ENCODE data around the gene BMPR1B. TPM values are rescaled to one million over a fixed set of nuclear protein-coding genes. Genes with fewer than 3 reads are reported as not detected.

BMPR1B gene
- total RNA-seq, 2 donors from 2014 or later, result 0.10 to 0.24 TPM

GRCh38 chr4:95020521-95020920, 262.8 kb downstream of the BMPR1B start:
- Histone ChIP-seq H3K27ac (no peak overlapping the region), H3K27me3 (no peaks in the 10 kb centered on the region), H3K36me3 (no peaks in the 10 kb centered on the region), H3K4me1 (no peaks in the 10 kb centered on the region), H3K9me3 (no peaks in the 10 kb centered on the region), H3K9ac (ENCODE audit: low read depth in 2 of 2, low read length in 2 of 2) (no peak overlapping the region), H3K4me3 (no peak overlapping the region)
- DNase-seq, result no peak
- intact Hi-C loops (cut with DNase I), result no loop called here
- TF ChIP-seq, protein P1, sequence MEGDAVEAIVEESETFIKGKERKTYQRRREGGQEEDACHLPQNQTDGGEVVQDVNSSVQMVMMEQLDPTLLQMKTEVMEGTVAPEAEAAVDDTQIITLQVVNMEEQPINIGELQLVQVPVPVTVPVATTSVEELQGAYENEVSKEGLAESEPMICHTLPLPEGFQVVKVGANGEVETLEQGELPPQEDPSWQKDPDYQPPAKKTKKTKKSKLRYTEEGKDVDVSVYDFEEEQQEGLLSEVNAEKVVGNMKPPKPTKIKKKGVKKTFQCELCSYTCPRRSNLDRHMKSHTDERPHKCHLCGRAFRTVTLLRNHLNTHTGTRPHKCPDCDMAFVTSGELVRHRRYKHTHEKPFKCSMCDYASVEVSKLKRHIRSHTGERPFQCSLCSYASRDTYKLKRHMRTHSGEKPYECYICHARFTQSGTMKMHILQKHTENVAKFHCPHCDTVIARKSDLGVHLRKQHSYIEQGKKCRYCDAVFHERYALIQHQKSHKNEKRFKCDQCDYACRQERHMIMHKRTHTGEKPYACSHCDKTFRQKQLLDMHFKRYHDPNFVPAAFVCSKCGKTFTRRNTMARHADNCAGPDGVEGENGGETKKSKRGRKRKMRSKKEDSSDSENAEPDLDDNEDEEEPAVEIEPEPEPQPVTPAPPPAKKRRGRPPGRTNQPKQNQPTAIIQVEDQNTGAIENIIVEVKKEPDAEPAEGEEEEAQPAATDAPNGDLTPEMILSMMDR (IDR thresholded peaks at IDR 0.05), result no peak

GRCh38 chr4:95021099-95021498, 263.3 kb downstream of the BMPR1B start:
- DNase-seq, result no peak
- TF ChIP-seq, protein P1 (IDR thresholded peaks at IDR 0.05), result no peak
- no peaks in the 10 kb centered on the region for H3K9me3 ChIP-seq
- H3K9ac ChIP-seq (ENCODE audit: low read depth in 2 of 2, low read length in 2 of 2), result no peak overlapping the region
- no peak overlapping the region for H3K27ac ChIP-seq
- no peaks in the 10 kb centered on the region for H3K27me3 ChIP-seq
- intact Hi-C loops (cut with DNase I), result no loop called here
- H3K4me3 ChIP-seq, result no peak overlapping the region
- H3K4me1 ChIP-seq, result no peaks in the 10 kb centered on the region
- H3K36me3 ChIP-seq, result no peaks in the 10 kb centered on the region

GRCh38 chr4:95023110-95023509, 265.4 kb downstream of the BMPR1B start:
- no peak overlapping the region for H3K27ac ChIP-seq
- TF ChIP-seq, protein P1 (IDR thresholded peaks at IDR 0.05), result no peak
- DNase-seq, result no peak
- no peaks in the 10 kb centered on the region for H3K9me3 ChIP-seq
- H3K4me1 ChIP-seq, result no peaks in the 10 kb centered on the region
- H3K4me3 ChIP-seq, result no peak overlapping the region
- H3K36me3 ChIP-seq, result no peaks in the 10 kb centered on the region
- no peaks in the 10 kb centered on the region for H3K27me3 ChIP-seq
- no peak overlapping the region for H3K9ac ChIP-seq (ENCODE audit: low read depth in 2 of 2, low read length in 2 of 2)
- intact Hi-C loops (cut with DNase I), result no loop called here

- Histone ChIP-seq H3K4me3 (no peak overlapping the region), H3K9me3 (no peaks in the 10 kb centered on the region), H3K9ac (ENCODE audit: low read depth in 2 of 2, low read length in 2 of 2) (no peak overlapping the region), H3K4me1 (no peaks in the 10 kb centered on the region), H3K27me3 (no peaks in the 10 kb centered on the region), H3K27ac (no peak overlapping the region), H3K36me3 (no peaks in the 10 kb centered on the region)
- intact Hi-C loops (cut with DNase I), result no loop called here
- DNase-seq, result no peak
- TF ChIP-seq, protein P1 (IDR thresholded peaks at IDR 0.05), result no peak
Measured at GRCh38 chr4:95027905-95028618, 270.3 kb downstream of the BMPR1B start.

- no peaks in the 10 kb centered on the region for H3K4me1 ChIP-seq
- no peaks in the 10 kb centered on the region for H3K27me3 ChIP-seq
- H3K9ac ChIP-seq (ENCODE audit: low read depth in 2 of 2, low read length in 2 of 2), result no peak overlapping the region
- no peak for DNase-seq
- no peaks in the 10 kb centered on the region for H3K36me3 ChIP-seq
- H3K4me3 ChIP-seq, result no peak overlapping the region
- no peak overlapping the region for H3K27ac ChIP-seq
- TF ChIP-seq, protein P1 (IDR thresholded peaks at IDR 0.05), result no peak
- intact Hi-C loops (cut with DNase I), result no loop called here
- no peaks in the 10 kb centered on the region for H3K9me3 ChIP-seq
Measured at GRCh38 chr4:95038791-95039190, 281.0 kb downstream of the BMPR1B start.
